Upper lobe of left lung (tissue), 6 donors: Measurements from ENCODE around the gene PITX1. TPM values are rescaled to one million over a fixed set of nuclear protein-coding genes. Genes with fewer than 3 reads are reported as not detected.

Experiments used
- ATAC-seq, 2 donors: fragments of 200-7000 bp; cut with Tn5 transposase; one replicate each; pipeline ENCODE4 v1.9.1; 2022; ENCODE audit warnings: mild to moderate bottlenecking in 2 of 2, moderate library complexity in 2 of 2; ENCODE audit not compliant: low FRiP score in 2 of 2
- DNase-seq, 2 donors: peaks; one replicate each; pipeline ENCODE4 v3.0.0-alpha.2; 2019 to 2020
- H3K27ac ChIP-seq, 4 donors: fragments of 200-600 bp; sonication (generic); one replicate each; pipeline ENCODE4 v1.5.1; 2016 to 2019
- H3K27me3 ChIP-seq, 4 donors: fragments of 200-600 bp; sonication (generic); one replicate each; pipeline ENCODE4 v1.5.1; 2017 to 2019
- H3K36me3 ChIP-seq, 4 donors: fragments of 200-600 bp; sonication (generic); one replicate each; pipeline ENCODE4 v1.5.1; 2016 to 2019
- H3K4me1 ChIP-seq, 4 donors: fragments of 200-600 bp; sonication (generic); one replicate each; pipeline ENCODE4 v1.5.1; 2018 to 2019
- H3K4me3 ChIP-seq, 4 donors: fragments of 200-600 bp; sonication (generic); one replicate each; pipeline ENCODE4 v1.5.1; 2017 to 2019; ENCODE audit warnings: mild to moderate bottlenecking in 2 of 4, moderate library complexity in 1 of 4
- H3K9me3 ChIP-seq, 4 donors: fragments of 200-600 bp; sonication (generic); one replicate each; pipeline ENCODE4 v1.5.1; 2018 to 2019
- CTCF ChIP-seq, 6 experiments: fragments of 450-650 bp in 4 of 6; fragments of 200-600 bp in 2 of 6; sonication (generic) in 2 of 6; IDR thresholded peaks; one replicate each; pipeline ENCODE4 v1.5.1; 2016 to 2019; ENCODE audit warnings: antibody characterized with exemption in 6 of 6
- EP300 ChIP-seq, 4 donors: sonication (generic); formaldehyde crosslinking; IDR thresholded peaks; one replicate each; pipeline ENCODE4 v1.5.1; 2017; ENCODE audit warnings: antibody characterized with exemption in 4 of 4, control low read depth in 2 of 4
- POLR2A ChIP-seq, 4 donors: fragments of 450-650 bp; IDR thresholded peaks; one replicate each; pipeline ENCODE4 v1.5.1; 2016 to 2017; ENCODE audit warnings: antibody characterized with exemption in 4 of 4, mild to moderate bottlenecking in 2 of 4
- POLR2AphosphoS5 ChIP-seq, 2 donors: sonication (generic); formaldehyde crosslinking; IDR thresholded peaks; one replicate each; pipeline ENCODE4 v1.5.1; 2017; ENCODE audit warnings: antibody characterized with exemption in 2 of 2
- WGBS, 2 donors: methylation state at CpG; one replicate each; pipeline ENCODE4 v1.1.5; 2017 to 2018; 5-methylcytosine and 5-hydroxymethylcytosine counted together
- total RNA-seq, 6 donors: library from RNA; depleted of rRNA in 4 of 6; stranded (reverse); fragments of >200 nt in 4 of 6; gene quantifications; one replicate each; pipeline versions ENCODE4 v1.1.0 to v1.2.1, GENCODE V29; 2016 to 2021
- donor health status: DM: no; HTN: no; CAD: no; lungs with moderate emphysema.
- donor health status: DM: no; HTN: yes; CAD: no; lungs with severe emphysema.

The PITX1 gene
- total RNA-seq, 6 donors from 2014 or later = 0.23 to 11.0 (median 1.0) TPM; not detected in 2

- Histone ChIP-seq H3K27me3 (peaks cover 0 to 86% (median 67%) of the 10 kb centered on the region in 4 donors), H3K4me3 (peak overlapping the region; percentile 19 to 46 (median 36)), H3K4me1 (peaks cover 34 to 64% (median 37%) of the 10 kb centered on the region in 4 donors), H3K9me3 (no peaks in the 10 kb centered on the region), H3K27ac (no peak overlapping the region), H3K36me3 (no peaks in the 10 kb centered on the region)
- no peak for ATAC-seq
- DNase-seq = peak in 1 of 2 donors; percentile 82
- no peak for TF ChIP-seq CTCF (IDR thresholded peaks at IDR 0.05)
- no peak for TF ChIP-seq POLR2AphosphoS5 (IDR thresholded peaks at IDR 0.05)
- no peak for TF ChIP-seq POLR2A (IDR thresholded peaks at IDR 0.05)
- no peak for TF ChIP-seq EP300 (IDR thresholded peaks at IDR 0.05)
- 14 to 18% methylated on average over 38 to 56 of the region's 57 CpGs for WGBS, 2 donors
These were observed 2.8 kb downstream of the PITX1 start for GRCh38 chr5:135030956-135031812.

GRCh38 chr5:135030123-135030955 is 3.7 kb downstream of the PITX1 start:
- Histone ChIP-seq H3K27me3 (peaks cover 0 to 83% (median 63%) of the 10 kb centered on the region in 4 donors), H3K36me3 (no peaks in the 10 kb centered on the region), H3K4me3 (peak overlapping the region; percentile 19 to 46 (median 36)), H3K4me1 (peaks cover 34 to 64% (median 37%) of the 10 kb centered on the region in 4 donors), H3K9me3 (no peaks in the 10 kb centered on the region), H3K27ac (no peak overlapping the region)
- no peak for ATAC-seq
- no peak for TF ChIP-seq CTCF (IDR thresholded peaks at IDR 0.05)
- TF ChIP-seq POLR2AphosphoS5 (IDR thresholded peaks at IDR 0.05) = no peak
- TF ChIP-seq POLR2A (IDR thresholded peaks at IDR 0.05) = no peak
- no peak for TF ChIP-seq EP300 (IDR thresholded peaks at IDR 0.05)
- WGBS, 2 donors = 11 to 18% methylated on average over 11 to 13 of the region's 13 CpGs
- DNase-seq = no peak

- no peak overlapping the region for H3K27ac ChIP-seq
- H3K9me3 ChIP-seq = no peaks in the 10 kb centered on the region
- H3K4me3 ChIP-seq = no peak overlapping the region
- H3K27me3 ChIP-seq = peaks cover 0 to 76% (median 58%) of the 10 kb centered on the region in 4 donors
- H3K36me3 ChIP-seq = no peaks in the 10 kb centered on the region
- 15 to 17% methylated on average over 15 of the region's 15 CpGs for WGBS, 2 donors
- peaks cover 34 to 59% (median 37%) of the 10 kb centered on the region in 4 donors for H3K4me1 ChIP-seq
- DNase-seq = no peak
- TF ChIP-seq POLR2AphosphoS5 (IDR thresholded peaks at IDR 0.05) = no peak
- no peak for TF ChIP-seq EP300 (IDR thresholded peaks at IDR 0.05)
- no peak for TF ChIP-seq CTCF (IDR thresholded peaks at IDR 0.05)
- no peak for TF ChIP-seq POLR2A (IDR thresholded peaks at IDR 0.05)
- ATAC-seq = no peak
These were observed 4.4 kb downstream of the PITX1 start for GRCh38 chr5:135029477-135030122.

- 12 to 29% methylated on average over 34 to 45 of the region's 62 CpGs for whole genome bisulfite sequencing, 2 donors
- H3K9me3 ChIP-seq = no peaks in the 10 kb centered on the region
- H3K36me3 ChIP-seq = no peaks in the 10 kb centered on the region
- no peak overlapping the region for H3K27ac ChIP-seq
- no peak overlapping the region for H3K4me3 ChIP-seq
- ATAC-seq (no peak), DNase-seq (peak in 1 of 2 donors; percentile 84)
- peaks cover 27 to 53% (median 31%) of the 10 kb centered on the region in 4 donors for H3K4me1 ChIP-seq
- TF ChIP-seq POLR2AphosphoS5 (IDR thresholded peaks at IDR 0.05) (no peak), POLR2A (IDR thresholded peaks at IDR 0.05) (no peak), CTCF (IDR thresholded peaks at IDR 0.05) (no peak)
- H3K27me3 ChIP-seq = peaks cover 0 to 71% (median 55%) of the 10 kb centered on the region in 4 donors
These were observed 5.1 kb downstream of the PITX1 start for GRCh38 chr5:135028791-135029476.
